Measurements from ENCODE around the gene GYG2. TPM values are rescaled to one million over a fixed set of nuclear protein-coding genes. Genes with fewer than 3 reads are reported as not detected.
A peak's percentile ranks its signal among the peaks of the same experiment; 100 is the strongest.

Gene GYG2
- total and polyA plus RNA-seq, 5 donors: 0.26 to 4.5 (median 1.1) TPM

GRCh38 chrX:2817036-2817435 lies 11.7 kb upstream of the GYG2 start:
- H3K27me3 ChIP-seq (ENCODE audit: control insufficient read depth, insufficient read depth): no peaks in the 10 kb centered on the region
- H3K27ac ChIP-seq (ENCODE audit: low read length): no peak overlapping the region
- no peaks in the 10 kb centered on the region for H3K4me1 ChIP-seq (ENCODE audit: control insufficient read depth, insufficient read depth, low read length)
- ATAC-seq (no peak), DNase-seq (no peak)
- H3K9me3 ChIP-seq (ENCODE audit: control insufficient read depth, low read length): no peaks in the 10 kb centered on the region
- WGBS: 75% methylated on average over 2 of the region's 2 CpGs
- H3K4me3 ChIP-seq (ENCODE audit: low read length): no peak overlapping the region
- intact Hi-C loops (cut with DNase I): loop anchor here in 1 of 4 donors (10.0 kb wide), 1 partner anchor 172 kb away; no protein-coding TSS in a partner anchor

DNA sequence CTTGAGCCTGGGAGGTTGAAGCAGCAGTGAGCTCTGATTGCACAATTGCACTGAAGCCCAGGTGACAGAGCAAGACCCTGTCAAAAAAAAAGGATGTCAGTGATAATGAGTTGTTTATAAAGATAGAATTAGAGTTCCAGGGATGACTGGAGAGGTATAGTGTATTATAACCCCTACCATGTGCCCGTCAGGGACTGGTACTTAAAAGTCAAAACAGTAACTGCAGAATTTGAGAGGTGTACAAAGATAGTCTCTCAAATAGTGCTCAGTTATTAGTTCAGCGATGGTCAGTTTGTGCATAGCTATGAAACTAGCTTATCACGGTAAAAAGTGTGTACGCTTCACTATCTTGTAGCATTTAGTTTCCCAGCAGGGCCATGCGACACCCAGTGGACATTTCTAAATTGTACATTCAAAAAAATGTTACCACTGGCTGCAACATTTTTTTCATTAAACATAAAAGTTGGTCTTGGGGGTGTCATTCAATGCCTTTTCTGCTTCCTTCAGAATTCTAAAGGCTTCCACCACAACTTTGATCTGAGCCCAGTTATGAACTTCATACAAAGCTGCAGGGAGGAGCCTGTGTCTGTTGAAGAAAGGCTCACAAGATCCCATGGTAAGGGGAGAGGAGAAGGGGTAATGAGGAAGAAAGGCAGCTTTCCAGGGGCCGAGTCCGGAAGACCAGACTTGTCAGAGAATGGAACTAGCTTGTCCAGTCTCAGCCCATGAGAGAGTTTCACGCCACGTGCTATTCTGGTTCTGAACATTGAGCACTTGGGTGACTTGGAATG lies 9.2 kb upstream of the GYG2 start:
- 41% methylated on average over 9 of the region's 9 CpGs for WGBS
- ATAC-seq: no peak
- intact Hi-C loops (cut with DNase I): loop anchor here in 1 of 4 donors (10.0 kb wide), 1 partner anchor 175 kb away; no protein-coding TSS in a partner anchor

GRCh38 chrX:2820136-2820771 lies 8.5 kb upstream of the GYG2 start:
- DNase-seq (no peak), ATAC-seq (no peak)
- 46% methylated on average over 8 of the region's 8 CpGs for WGBS
- Histone ChIP-seq H3K27ac (ENCODE audit: low read length) (no peak overlapping the region), H3K9me3 (ENCODE audit: control insufficient read depth, low read length) (no peaks in the 10 kb centered on the region), H3K4me1 (ENCODE audit: control insufficient read depth, insufficient read depth, low read length) (no peaks in the 10 kb centered on the region), H3K4me3 (ENCODE audit: low read length) (no peak overlapping the region), H3K27me3 (ENCODE audit: control insufficient read depth, insufficient read depth) (no peaks in the 10 kb centered on the region)
- intact Hi-C loops (cut with DNase I): no loop called here

More for the DNA sequence above, 9.2 kb upstream of the GYG2 start:
- Histone ChIP-seq H3K27ac (ENCODE audit: low read length) (no peak overlapping the region), H3K4me1 (ENCODE audit: control insufficient read depth, insufficient read depth, low read length) (no peaks in the 10 kb centered on the region), H3K27me3 (ENCODE audit: control insufficient read depth, insufficient read depth) (no peaks in the 10 kb centered on the region), H3K9me3 (ENCODE audit: control insufficient read depth, low read length) (no peaks in the 10 kb centered on the region), H3K4me3 (ENCODE audit: low read length) (no peak overlapping the region)
- DNase-seq: no peak

GRCh38 chrX:2823795-2824386 lies 4.8 kb upstream of the GYG2 start:
- H3K4me1 ChIP-seq (ENCODE audit: control insufficient read depth, insufficient read depth, low read length): no peaks in the 10 kb centered on the region
- no peak for ATAC-seq
- 45% methylated on average over 13 of the region's 13 CpGs for WGBS
- H3K9me3 ChIP-seq (ENCODE audit: control insufficient read depth, low read length): no peaks in the 10 kb centered on the region
- H3K27ac ChIP-seq (ENCODE audit: low read length): no peak overlapping the region
- intact Hi-C loops (cut with DNase I): no loop called here
- no peak overlapping the region for H3K4me3 ChIP-seq (ENCODE audit: low read length)
- no peaks in the 10 kb centered on the region for H3K27me3 ChIP-seq (ENCODE audit: control insufficient read depth, insufficient read depth)
- DNase-seq: no peak

GRCh38 chrX:2824886-2825285 lies 3.8 kb upstream of the GYG2 start:
- Histone ChIP-seq H3K27ac (ENCODE audit: low read length) (no peak overlapping the region), H3K27me3 (ENCODE audit: control insufficient read depth, insufficient read depth) (no peaks in the 10 kb centered on the region), H3K4me3 (ENCODE audit: low read length) (no peak overlapping the region), H3K4me1 (ENCODE audit: control insufficient read depth, insufficient read depth, low read length) (no peaks in the 10 kb centered on the region), H3K9me3 (ENCODE audit: control insufficient read depth, low read length) (no peaks in the 10 kb centered on the region)
- ATAC-seq: no peak
- no peak for DNase-seq
- intact Hi-C loops (cut with DNase I): no loop called here

GRCh38 chrX:2828959-2829411 lies 255 bp downstream of the GYG2 start:
- intact Hi-C loops (cut with DNase I): no loop called here
- Histone ChIP-seq H3K27ac (ENCODE audit: low read length) (no peak overlapping the region), H3K27me3 (ENCODE audit: control insufficient read depth, insufficient read depth) (no peaks in the 10 kb centered on the region), H3K4me3 (ENCODE audit: low read length) (peak overlapping the region; percentile 52), H3K4me1 (ENCODE audit: control insufficient read depth, insufficient read depth, low read length) (no peaks in the 10 kb centered on the region), H3K9me3 (ENCODE audit: control insufficient read depth, low read length) (no peaks in the 10 kb centered on the region)
- 2% methylated on average over 43 of the region's 44 CpGs for WGBS
- DNase-seq (peak in 2 of 3 donors; percentile 37 to 58), ATAC-seq (peak; percentile 19 to 29)

GRCh38 chrX:2829469-2830246 lies 928 bp downstream of the GYG2 start:
- peak in 1 of 2 donors; percentile 23 for ATAC-seq
- Histone ChIP-seq H3K27ac (ENCODE audit: low read length) (no peak overlapping the region), H3K4me3 (ENCODE audit: low read length) (peak overlapping the region; percentile 52), H3K27me3 (ENCODE audit: control insufficient read depth, insufficient read depth) (no peaks in the 10 kb centered on the region), H3K9me3 (ENCODE audit: control insufficient read depth, low read length) (no peaks in the 10 kb centered on the region), H3K4me1 (ENCODE audit: control insufficient read depth, insufficient read depth, low read length) (no peaks in the 10 kb centered on the region)
- DNase-seq: peak in 1 of 3 donors; percentile 55
- 20% methylated on average over 57 of the region's 62 CpGs for WGBS
- intact Hi-C loops (cut with DNase I): no loop called here

GRCh38 chrX:2831471-2832228 lies 2.9 kb downstream of the GYG2 start:
- Histone ChIP-seq H3K27me3 (ENCODE audit: control insufficient read depth, insufficient read depth) (no peaks in the 10 kb centered on the region), H3K4me3 (ENCODE audit: low read length) (no peak overlapping the region), H3K27ac (ENCODE audit: low read length) (no peak overlapping the region), H3K9me3 (ENCODE audit: control insufficient read depth, low read length) (no peaks in the 10 kb centered on the region), H3K4me1 (ENCODE audit: control insufficient read depth, insufficient read depth, low read length) (no peaks in the 10 kb centered on the region)
- intact Hi-C loops (cut with DNase I): no loop called here
- ATAC-seq: no peak
- no peak for DNase-seq
- WGBS: 88% methylated on average over 14 of the region's 14 CpGs

GRCh38 chrX:2837961-2838360 lies 9.2 kb downstream of the GYG2 start:
- H3K27ac ChIP-seq (ENCODE audit: low read length): no peak overlapping the region
- intact Hi-C loops (cut with DNase I): no loop called here
- H3K4me3 ChIP-seq (ENCODE audit: low read length): no peak overlapping the region
- no peak for ATAC-seq
- no peaks in the 10 kb centered on the region for H3K27me3 ChIP-seq (ENCODE audit: control insufficient read depth, insufficient read depth)
- H3K9me3 ChIP-seq (ENCODE audit: control insufficient read depth, low read length): no peaks in the 10 kb centered on the region
- no peak for DNase-seq
- no peaks in the 10 kb centered on the region for H3K4me1 ChIP-seq (ENCODE audit: control insufficient read depth, insufficient read depth, low read length)
- WGBS: 91% methylated on average over 2 of the region's 2 CpGs

DNA sequence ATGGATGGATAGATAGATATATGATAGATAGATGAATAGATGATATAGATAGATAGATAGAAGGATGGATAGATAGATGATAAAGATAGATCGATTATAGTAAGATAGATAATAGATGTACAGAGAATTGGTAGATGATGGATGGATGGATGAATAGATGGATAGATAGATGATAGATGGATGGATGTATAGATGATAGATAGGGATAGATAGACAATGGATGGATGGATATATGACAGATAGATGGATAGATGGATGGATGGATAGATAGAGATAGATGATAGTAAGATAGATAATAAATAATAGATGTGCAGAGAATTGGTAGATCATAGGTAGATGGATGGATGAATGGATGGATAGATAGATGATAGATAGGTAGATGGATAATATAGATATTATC lies 12.2 kb downstream of the GYG2 start:
- 90% methylated on average over 1 of the region's 1 CpG for WGBS
- H3K27ac ChIP-seq (ENCODE audit: low read length): no peak overlapping the region
- H3K27me3 ChIP-seq (ENCODE audit: control insufficient read depth, insufficient read depth): no peaks in the 10 kb centered on the region
- DNase-seq: no peak
- no peaks in the 10 kb centered on the region for H3K4me1 ChIP-seq (ENCODE audit: control insufficient read depth, insufficient read depth, low read length)
- no peaks in the 10 kb centered on the region for H3K9me3 ChIP-seq (ENCODE audit: control insufficient read depth, low read length)
- H3K4me3 ChIP-seq (ENCODE audit: low read length): no peak overlapping the region
- intact Hi-C loops (cut with DNase I): no loop called here
- ATAC-seq: no peak

Measured in right cardiac atrium (tissue), 5 donors.